HL-60 (cell line): Measurements from ENCODE around the gene FBXO34.

Experiments
- DNase-seq, 2 experiments: peaks; one replicate each; pipeline ENCODE4 v3.0.0-alpha.2; 2010 to 2020; ENCODE audit warnings: low read depth in 1 of 2, low spot score in 1 of 2
- H3K27ac ChIP-seq: fragments of 250-450 bp; sonication (Bioruptor Pico); replicated peaks from 2 replicates; pipeline ENCODE4 v1.5.1; 2020; ENCODE audit warnings: mild to moderate bottlenecking, moderate library complexity
- H3K27me3 ChIP-seq: fragments of 250-450 bp; sonication (Bioruptor Pico); 2 replicates; pipeline ENCODE4 v1.5.1; 2021; ENCODE audit warnings: mild to moderate bottlenecking, moderate library complexity; ENCODE audit not compliant: insufficient read depth, poor library complexity, severe bottlenecking
- H3K4me3 ChIP-seq: replicated peaks from 2 replicates; pipeline ENCODE4 v1.5.1; 2011; ENCODE audit warnings: mild to moderate bottlenecking, control low read depth, low read length; ENCODE audit not compliant: insufficient read depth
- GABPA ChIP-seq: IDR thresholded peaks from 2 replicates; pipeline ENCODE4 v1.6.1; 2012; ENCODE audit warnings: low read depth
- POLR2AphosphoS5 ChIP-seq: IDR thresholded peaks from 2 replicates; pipeline ENCODE4 v1.6.1; 2012; ENCODE audit warnings: low read depth
- SPI1 ChIP-seq: IDR thresholded peaks from 2 replicates; pipeline ENCODE4 v1.6.1; 2012; ENCODE audit warnings: low read depth, mild to moderate bottlenecking, borderline replicate concordance
- TF ChIP-seq, protein P1 (sequence below): IDR thresholded peaks from 2 replicates; pipeline ENCODE4 v1.6.1; 2012; ENCODE audit warnings: low read depth; ENCODE audit not compliant: insufficient replicate concordance
- TF ChIP-seq, protein P2 (sequence below): IDR thresholded peaks from one replicate; pipeline ENCODE4 v1.5.1; 2011; ENCODE audit warnings: low read length, control low read depth, inconsistent platforms; ENCODE audit not compliant: insufficient read depth

The FBXO34 gene

DNA sequence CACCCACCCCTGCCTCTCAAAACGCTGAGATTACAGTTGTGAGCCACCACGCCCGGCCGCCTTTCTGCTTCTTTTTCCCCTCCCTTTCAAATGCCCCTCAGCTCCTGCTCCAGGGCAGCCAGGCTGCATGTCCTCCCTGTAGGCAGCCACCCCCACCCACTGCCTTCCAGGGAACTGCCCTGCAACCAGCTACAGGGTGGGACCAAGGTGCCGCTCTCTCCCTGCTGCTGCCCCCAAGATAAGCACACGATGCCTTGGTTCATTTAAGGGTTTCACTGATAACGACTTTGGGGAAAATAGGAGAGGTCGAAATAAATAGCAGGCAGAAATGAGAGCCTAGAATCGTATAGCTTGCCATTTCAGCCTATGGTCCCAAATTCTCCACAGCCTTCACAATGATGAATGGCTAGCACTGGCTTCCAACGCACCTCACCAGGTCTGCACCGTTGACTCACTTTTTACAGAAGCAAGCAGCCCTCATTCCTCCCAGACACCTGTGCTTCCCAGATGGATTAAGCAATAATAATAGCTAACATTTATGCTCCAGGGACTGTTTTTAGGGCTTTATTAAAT, 99.7 kb downstream of the FBXO34 start:
- Histone ChIP-seq H3K27ac (no peak overlapping the region), H3K27me3 (no peaks in the 10 kb centered on the region), H3K4me3 (no peak overlapping the region)
- DNase-seq = no peak
- TF ChIP-seq, protein P1, sequence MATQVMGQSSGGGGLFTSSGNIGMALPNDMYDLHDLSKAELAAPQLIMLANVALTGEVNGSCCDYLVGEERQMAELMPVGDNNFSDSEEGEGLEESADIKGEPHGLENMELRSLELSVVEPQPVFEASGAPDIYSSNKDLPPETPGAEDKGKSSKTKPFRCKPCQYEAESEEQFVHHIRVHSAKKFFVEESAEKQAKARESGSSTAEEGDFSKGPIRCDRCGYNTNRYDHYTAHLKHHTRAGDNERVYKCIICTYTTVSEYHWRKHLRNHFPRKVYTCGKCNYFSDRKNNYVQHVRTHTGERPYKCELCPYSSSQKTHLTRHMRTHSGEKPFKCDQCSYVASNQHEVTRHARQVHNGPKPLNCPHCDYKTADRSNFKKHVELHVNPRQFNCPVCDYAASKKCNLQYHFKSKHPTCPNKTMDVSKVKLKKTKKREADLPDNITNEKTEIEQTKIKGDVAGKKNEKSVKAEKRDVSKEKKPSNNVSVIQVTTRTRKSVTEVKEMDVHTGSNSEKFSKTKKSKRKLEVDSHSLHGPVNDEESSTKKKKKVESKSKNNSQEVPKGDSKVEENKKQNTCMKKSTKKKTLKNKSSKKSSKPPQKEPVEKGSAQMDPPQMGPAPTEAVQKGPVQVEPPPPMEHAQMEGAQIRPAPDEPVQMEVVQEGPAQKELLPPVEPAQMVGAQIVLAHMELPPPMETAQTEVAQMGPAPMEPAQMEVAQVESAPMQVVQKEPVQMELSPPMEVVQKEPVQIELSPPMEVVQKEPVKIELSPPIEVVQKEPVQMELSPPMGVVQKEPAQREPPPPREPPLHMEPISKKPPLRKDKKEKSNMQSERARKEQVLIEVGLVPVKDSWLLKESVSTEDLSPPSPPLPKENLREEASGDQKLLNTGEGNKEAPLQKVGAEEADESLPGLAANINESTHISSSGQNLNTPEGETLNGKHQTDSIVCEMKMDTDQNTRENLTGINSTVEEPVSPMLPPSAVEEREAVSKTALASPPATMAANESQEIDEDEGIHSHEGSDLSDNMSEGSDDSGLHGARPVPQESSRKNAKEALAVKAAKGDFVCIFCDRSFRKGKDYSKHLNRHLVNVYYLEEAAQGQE = no peak
- TF ChIP-seq POLR2AphosphoS5 (no peak), GABPA (no peak), SPI1 (no peak)
- TF ChIP-seq, protein P2, sequence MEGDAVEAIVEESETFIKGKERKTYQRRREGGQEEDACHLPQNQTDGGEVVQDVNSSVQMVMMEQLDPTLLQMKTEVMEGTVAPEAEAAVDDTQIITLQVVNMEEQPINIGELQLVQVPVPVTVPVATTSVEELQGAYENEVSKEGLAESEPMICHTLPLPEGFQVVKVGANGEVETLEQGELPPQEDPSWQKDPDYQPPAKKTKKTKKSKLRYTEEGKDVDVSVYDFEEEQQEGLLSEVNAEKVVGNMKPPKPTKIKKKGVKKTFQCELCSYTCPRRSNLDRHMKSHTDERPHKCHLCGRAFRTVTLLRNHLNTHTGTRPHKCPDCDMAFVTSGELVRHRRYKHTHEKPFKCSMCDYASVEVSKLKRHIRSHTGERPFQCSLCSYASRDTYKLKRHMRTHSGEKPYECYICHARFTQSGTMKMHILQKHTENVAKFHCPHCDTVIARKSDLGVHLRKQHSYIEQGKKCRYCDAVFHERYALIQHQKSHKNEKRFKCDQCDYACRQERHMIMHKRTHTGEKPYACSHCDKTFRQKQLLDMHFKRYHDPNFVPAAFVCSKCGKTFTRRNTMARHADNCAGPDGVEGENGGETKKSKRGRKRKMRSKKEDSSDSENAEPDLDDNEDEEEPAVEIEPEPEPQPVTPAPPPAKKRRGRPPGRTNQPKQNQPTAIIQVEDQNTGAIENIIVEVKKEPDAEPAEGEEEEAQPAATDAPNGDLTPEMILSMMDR = no peak

DNA sequence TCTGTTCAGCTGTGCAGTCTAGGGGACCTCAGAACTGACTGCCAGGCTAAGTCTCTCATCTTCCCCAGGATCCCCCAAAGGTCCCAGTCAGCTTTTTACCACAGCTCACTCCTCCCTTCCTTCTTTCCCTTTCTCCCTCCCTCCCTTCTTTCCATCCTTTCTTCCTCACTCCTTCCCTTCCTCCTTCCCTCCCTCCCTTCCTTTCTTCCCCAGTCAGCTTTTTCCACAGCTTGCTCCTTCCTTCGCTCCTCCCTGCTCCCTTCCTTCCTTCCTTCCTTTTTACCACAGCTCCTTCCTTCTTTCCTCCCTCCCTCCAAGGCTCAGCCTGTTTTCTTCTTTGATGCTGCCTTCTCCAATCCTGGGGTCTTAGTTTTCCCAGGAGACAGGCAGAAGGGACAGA, 101.2 kb downstream of the FBXO34 start:
- Histone ChIP-seq H3K4me3 (no peak overlapping the region), H3K27me3 (no peaks in the 10 kb centered on the region), H3K27ac (no peak overlapping the region)
- DNase-seq = no peak
- TF ChIP-seq SPI1 (no peak), GABPA (no peak), POLR2AphosphoS5 (no peak)
- TF ChIP-seq, protein P2 = no peak
- TF ChIP-seq, protein P1 = no peak

DNA sequence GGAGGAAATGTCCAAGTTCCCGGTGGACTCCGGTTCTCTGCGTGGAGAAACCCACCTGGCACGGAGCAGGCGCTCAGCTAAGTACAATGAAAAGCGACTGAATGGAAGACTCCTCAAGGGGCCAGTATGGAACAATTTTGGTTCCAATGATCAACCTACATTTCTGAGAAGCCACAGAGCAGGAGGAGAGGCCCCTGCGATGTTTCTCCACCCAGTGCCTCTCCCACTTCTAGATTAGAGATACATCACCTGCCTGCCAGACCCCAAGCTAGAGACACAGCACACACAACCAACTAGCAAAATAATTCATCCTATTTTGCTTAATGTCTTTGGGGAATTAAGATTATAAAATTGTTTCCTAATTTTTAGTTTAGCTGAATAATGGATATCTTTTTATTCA, 101.6 kb downstream of the FBXO34 start:
- no peak for DNase-seq
- H3K27ac ChIP-seq = no peak overlapping the region
- no peak overlapping the region for H3K4me3 ChIP-seq
- H3K27me3 ChIP-seq = no peaks in the 10 kb centered on the region
- TF ChIP-seq GABPA = no peak
- TF ChIP-seq, protein P1 = no peak
- no peak for TF ChIP-seq POLR2AphosphoS5
- TF ChIP-seq, protein P2 = no peak
- no peak for TF ChIP-seq SPI1
